PC-3 (cell line): ENCODE measurements around the gene MSI2. TPM values are rescaled to one million over a fixed set of nuclear protein-coding genes. Genes with fewer than 3 reads are reported as not detected.

Experiments
- ATAC-seq: fragments of 200-7000 bp; cut with Tn5 transposase; 2 replicates; pipeline ENCODE4 v1.9.1; 2020; ENCODE audit warnings: mild to moderate bottlenecking, moderate library complexity
- BruUV-seq: library from RNA; stranded (reverse); fragments of 400-500 nt; replicated peaks from 2 replicates; lab custom pipeline; 2021; lab: Mats Ljungman, UMichigan
- CTCF ChIA-PET: fragments of 300-600 bp; sonication (Branson Sonifier 250); formaldehyde crosslinking; loops from one replicate; lab custom pipeline; 2022; ENCODE audit warnings: antibody characterized with exemption; lab: Charles Lee
- POLR2A ChIA-PET: fragments of 300-600 bp; sonication (Branson Sonifier 250); formaldehyde crosslinking; loops from one replicate; lab custom pipeline; 2022; ENCODE audit warnings: antibody characterized with exemption; ENCODE audit not compliant: unreplicated experiment; lab: Charles Lee
- DNase-seq: peaks from one replicate; pipeline ENCODE4 v3.0.0-alpha.2; 2015
- H2AFZ ChIP-seq: fragments of 300-600 bp; sonication (generic); 2 replicates; pipeline ENCODE4 v1.6.0; 2016; ENCODE audit warnings: antibody characterized with exemption, low read length
- H3F3A ChIP-seq: fragments of 300-600 bp; sonication (generic); one replicate; pipeline ENCODE4 v1.6.0; 2017; ENCODE audit warnings: antibody characterized with exemption, low read length, control low read depth, mild to moderate bottlenecking; ENCODE audit not compliant: unreplicated experiment
- H3K27ac ChIP-seq: fragments of 300-600 bp; sonication (generic); 2 replicates; pipeline ENCODE4 v1.5.1; 2016; ENCODE audit warnings: mild to moderate bottlenecking, low read length
- H3K27me3 ChIP-seq: fragments of 300-600 bp; sonication (generic); 2 replicates; pipeline ENCODE4 v1.6.1; 2016; ENCODE audit warnings: low read length, mixed read lengths
- H3K36me3 ChIP-seq: fragments of 300-600 bp; sonication (generic); 2 replicates; pipeline ENCODE4 v1.6.1; 2016; ENCODE audit warnings: low read depth, mixed run types, low read length, mixed read lengths
- H3K4me1 ChIP-seq: fragments of 300-600 bp; sonication (generic); 2 replicates; pipeline ENCODE4 v1.5.1; 2016; ENCODE audit warnings: low read length; ENCODE audit not compliant: insufficient read depth
- H3K4me2 ChIP-seq: fragments of 300-600 bp; sonication (generic); 2 replicates; pipeline ENCODE4 v1.6.0; 2016; ENCODE audit warnings: low read length
- H3K4me3 ChIP-seq: fragments of 300-600 bp; sonication (generic); 2 replicates; pipeline ENCODE4 v1.5.1; 2016; ENCODE audit warnings: mild to moderate bottlenecking, low read length, mixed read lengths
- H3K79me2 ChIP-seq: fragments of 300-600 bp; sonication (generic); 2 replicates; pipeline ENCODE4 v1.6.1; 2017; ENCODE audit warnings: low read length, mixed read lengths
- H3K9ac ChIP-seq: fragments of 300-600 bp; sonication (generic); 2 replicates; pipeline ENCODE4 v1.6.0; 2016; ENCODE audit warnings: mild to moderate bottlenecking, low read length
- H3K9me2 ChIP-seq: fragments of 300-600 bp; sonication (generic); replicated peaks from 2 replicates; pipeline ENCODE4 v1.6.1; 2016; ENCODE audit warnings: mixed run types, low read length, mixed read lengths
- H3K9me3 ChIP-seq: fragments of 300-600 bp; sonication (generic); 2 replicates; pipeline ENCODE4 v1.6.1; 2016; ENCODE audit warnings: low read length, mixed read lengths
- H4K20me1 ChIP-seq: fragments of 300-600 bp; sonication (generic); 2 replicates; pipeline ENCODE4 v1.6.1; 2016; ENCODE audit warnings: low read length, mixed read lengths
- CTCF ChIP-seq: fragments of 300-600 bp; sonication (generic); conservative IDR thresholded peaks from 2 replicates; pipeline ENCODE4 v1.5.1; 2017; ENCODE audit warnings: antibody characterized with exemption, low read depth, mild to moderate bottlenecking, low read length
- EZH2 ChIP-seq: fragments of 300-600 bp; sonication (generic); IDR thresholded peaks from one replicate; pipeline ENCODE4 v1.6.1; 2017; ENCODE audit warnings: antibody characterized with exemption, mild to moderate bottlenecking, low read length; ENCODE audit not compliant: unreplicated experiment
- EZH2phosphoT487 ChIP-seq: fragments of 300-600 bp; sonication (generic); IDR thresholded peaks from 2 replicates; pipeline ENCODE4 v1.6.1; 2018; ENCODE audit warnings: mild to moderate bottlenecking, antibody characterized with exemption, low read length, borderline replicate concordance
- intact Hi-C: fragments of 100-400 bp; cut with micrococcal nuclease; formaldehyde crosslinking; loops from 2 replicates; pipeline ENCODE4 v1.9.0; 2023
- total RNA-seq: library from RNA; depleted of rRNA; stranded (reverse); fragments of >200 nt; gene quantifications from 2 replicates; pipeline ENCODE4 v1.2.3, GENCODE V29; 2014

MSI2 gene
- total RNA-seq, 1 experiment from 2014 or later, result 54.7 TPM

GRCh38 chr17:57648720-57649119 lies 392.4 kb downstream of the MSI2 start:
- no peak overlapping the region for H2AFZ ChIP-seq
- no peak overlapping the region for H3K4me3 ChIP-seq
- no peak overlapping the region for H3K9ac ChIP-seq
- TF ChIP-seq CTCF (no peak), EZH2phosphoT487 (no peak), EZH2 (no peak)
- no peaks in the 10 kb centered on the region for H4K20me1 ChIP-seq
- BruUV-seq, result no TSS peak
- H3K27me3 ChIP-seq, result no peaks in the 10 kb centered on the region
- intact Hi-C loops, result no loop called here
- H3K9me2 ChIP-seq, result no peaks in the 10 kb centered on the region
- H3K9me3 ChIP-seq, result no peaks in the 10 kb centered on the region
- DNase-seq (no peak), ATAC-seq (no peak)
- ChIA-PET POLR2A (no interaction called here), CTCF (interaction anchor here (1.1 kb wide), 1 partner anchor 48 kb away, joined by 3 read pairs; no protein-coding TSS in a partner anchor)
- H3K27ac ChIP-seq, result no peak overlapping the region
- H3K4me2 ChIP-seq, result no peak overlapping the region
- no peaks in the 10 kb centered on the region for H3K36me3 ChIP-seq
- no peaks in the 10 kb centered on the region for H3K79me2 ChIP-seq
- no peaks in the 10 kb centered on the region for H3K4me1 ChIP-seq
- no peaks in the 10 kb centered on the region for H3F3A ChIP-seq

DNA sequence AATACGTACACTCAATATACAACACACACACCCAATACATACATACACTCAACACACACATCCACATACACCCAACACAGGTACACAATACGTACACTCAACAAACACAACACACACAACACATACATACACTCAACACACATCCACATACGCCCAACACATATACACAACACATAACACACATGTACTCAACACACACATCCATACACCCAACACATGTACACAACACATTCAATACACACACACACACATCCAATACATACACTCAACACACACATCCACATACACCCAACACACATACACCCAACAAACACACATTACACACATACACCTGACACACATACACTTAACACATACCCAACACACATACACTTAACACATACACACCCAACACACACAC lies 392.9 kb downstream of the MSI2 start:
- H3K9me2 ChIP-seq, result no peaks in the 10 kb centered on the region
- H3K9ac ChIP-seq, result no peak overlapping the region
- H3K27ac ChIP-seq, result no peak overlapping the region
- ChIA-PET CTCF (no interaction called here), POLR2A (no interaction called here)
- H3K9me3 ChIP-seq, result no peaks in the 10 kb centered on the region
- H3K79me2 ChIP-seq, result no peaks in the 10 kb centered on the region
- no peaks in the 10 kb centered on the region for H3K27me3 ChIP-seq
- H3K4me1 ChIP-seq, result no peaks in the 10 kb centered on the region
- BruUV-seq, result no TSS peak
- H3F3A ChIP-seq, result no peaks in the 10 kb centered on the region
- H4K20me1 ChIP-seq, result no peaks in the 10 kb centered on the region
- no peak for TF ChIP-seq EZH2
- TF ChIP-seq CTCF, result no peak
- no peak for TF ChIP-seq EZH2phosphoT487
- no peak overlapping the region for H3K4me2 ChIP-seq
- no peak overlapping the region for H2AFZ ChIP-seq
- no peaks in the 10 kb centered on the region for H3K36me3 ChIP-seq
- DNase-seq, result no peak
- intact Hi-C loops, result no loop called here
- H3K4me3 ChIP-seq, result no peak overlapping the region
- no peak for ATAC-seq

DNA sequence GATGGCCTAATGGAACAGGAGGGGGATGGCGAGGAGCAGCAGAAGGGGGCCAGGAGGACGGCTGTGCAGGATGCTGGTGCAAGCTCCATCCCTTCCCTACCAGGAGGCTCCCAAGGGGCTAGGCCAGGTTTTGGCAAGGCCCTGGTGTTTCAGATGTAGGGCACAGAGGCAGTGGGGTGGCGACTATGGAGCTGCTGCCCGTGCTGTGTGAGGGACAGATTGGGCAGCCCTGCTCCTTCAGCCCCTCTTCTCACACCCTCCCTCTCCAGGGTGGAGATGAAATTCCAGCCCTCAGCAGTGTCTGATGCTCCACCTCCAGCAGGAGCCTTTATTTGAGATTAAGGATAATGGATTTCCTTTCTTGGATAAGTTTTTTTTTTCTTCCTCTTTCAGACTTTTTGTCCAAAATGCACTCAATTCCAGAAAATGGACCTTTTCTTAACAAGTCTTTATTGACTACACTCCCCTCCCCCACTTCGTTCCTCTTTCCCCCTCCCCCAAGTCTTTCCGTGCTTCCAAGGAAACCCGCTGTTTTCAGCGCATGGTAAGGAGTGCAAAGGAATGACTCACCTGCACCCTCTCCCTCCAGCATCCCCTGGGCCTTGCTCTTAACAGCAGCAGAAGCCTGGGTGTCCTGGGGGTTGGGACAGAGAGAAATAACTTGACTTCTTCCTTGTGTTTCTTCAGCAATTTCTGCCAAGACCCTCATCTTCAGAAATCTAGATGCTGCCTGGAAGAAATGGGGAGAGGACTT lies 393.6 kb downstream of the MSI2 start:
- no peaks in the 10 kb centered on the region for H3K27me3 ChIP-seq
- ATAC-seq, result no peak

More for the DNA sequence above, 393.6 kb downstream of the MSI2 start:
- H2AFZ ChIP-seq, result no peak overlapping the region
- H3K27ac ChIP-seq, result no peak overlapping the region
- no peak for TF ChIP-seq EZH2
- TF ChIP-seq CTCF, result no peak
- no peak for TF ChIP-seq EZH2phosphoT487
- DNase-seq, result no peak
- no peaks in the 10 kb centered on the region for H4K20me1 ChIP-seq
- H3K4me3 ChIP-seq, result no peak overlapping the region
- H3K36me3 ChIP-seq, result no peaks in the 10 kb centered on the region
- BruUV-seq, result no TSS peak
- no peaks in the 10 kb centered on the region for H3K79me2 ChIP-seq
- H3K4me2 ChIP-seq, result no peak overlapping the region
- no peaks in the 10 kb centered on the region for H3K9me3 ChIP-seq
- POLR2A ChIA-PET, result no interaction called here
- no peaks in the 10 kb centered on the region for H3K4me1 ChIP-seq
- no peaks in the 10 kb centered on the region for H3F3A ChIP-seq
- H3K9ac ChIP-seq, result no peak overlapping the region
- CTCF ChIA-PET, result interaction anchor here (0.6 kb wide), 1 partner anchor 22 kb away, joined by 3 read pairs; no protein-coding TSS in a partner anchor
- H3K9me2 ChIP-seq, result no peaks in the 10 kb centered on the region
- intact Hi-C loops, result no loop called here
